PC-3 (cell line): ENCODE data around the gene ZFAND6.

ENCODE experiments used
- CTCF ChIP-seq: fragments of 300-600 bp; sonication (generic); conservative IDR thresholded peaks from 2 replicates; pipeline ENCODE4 v1.5.1; 2017; ENCODE audit warnings: antibody characterized with exemption, low read depth, mild to moderate bottlenecking, low read length
- EZH2 ChIP-seq: fragments of 300-600 bp; sonication (generic); IDR thresholded peaks from one replicate; pipeline ENCODE4 v1.6.1; 2017; ENCODE audit warnings: antibody characterized with exemption, mild to moderate bottlenecking, low read length; ENCODE audit not compliant: unreplicated experiment

- TF ChIP-seq CTCF (no peak), EZH2 (no peak)
Measured at GRCh38 chr15:80106051-80106450, 46.6 kb downstream of the ZFAND6 start.
